A673 (cell line): ENCODE data around the gene EDEM1. TPM values are rescaled to one million over a fixed set of nuclear protein-coding genes. Genes with fewer than 3 reads are reported as not detected.

Experiments
- BruUV-seq: library from RNA; stranded (reverse); fragments of 400-500 nt; replicated peaks from 2 replicates; lab custom pipeline; 2021; lab: Mats Ljungman, UMichigan
- CTCF ChIA-PET: fragments of 300-600 bp; sonication (Branson Sonifier 250); formaldehyde crosslinking; loops from one replicate; lab custom pipeline; 2022; ENCODE audit warnings: antibody characterized with exemption; lab: Charles Lee
- POLR2A ChIA-PET: fragments of 300-600 bp; sonication (Branson Sonifier 250); formaldehyde crosslinking; loops from one replicate; lab custom pipeline; 2022; ENCODE audit warnings: antibody characterized with exemption; ENCODE audit not compliant: low non-redundant PET; lab: Charles Lee
- DNase-seq: peaks from one replicate; pipeline ENCODE4 v3.0.0-alpha.2; 2015; ENCODE audit warnings: low spot score
- H3K27ac ChIP-seq: fragments of 200-600 bp; sonication (generic); 2 replicates; pipeline ENCODE4 v1.5.1; 2016; ENCODE audit warnings: mixed run types, low read depth, mild to moderate bottlenecking, mixed read lengths, antibody characterized with exemption, low read length; ENCODE audit not compliant: poor library complexity, severe bottlenecking
- H3K27me3 ChIP-seq: fragments of 200-600 bp; sonication (generic); replicated peaks from 2 replicates; pipeline ENCODE4 v1.6.1; 2017; ENCODE audit warnings: mixed run types, low read depth, mild to moderate bottlenecking, mixed read lengths, antibody characterized with exemption, low read length; ENCODE audit not compliant: insufficient read depth, poor library complexity
- H3K36me3 ChIP-seq: fragments of 200-600 bp; sonication (generic); 2 replicates; pipeline ENCODE4 v1.6.1; 2016; ENCODE audit warnings: mixed run types, mild to moderate bottlenecking, mixed read lengths, antibody characterized with exemption, low read length; ENCODE audit not compliant: insufficient read depth, poor library complexity, severe bottlenecking
- H3K4me1 ChIP-seq: fragments of 200-600 bp; sonication (generic); 2 replicates; pipeline ENCODE4 v1.6.1; 2017; ENCODE audit warnings: mixed run types, mild to moderate bottlenecking, mixed read lengths, antibody characterized with exemption, low read length; ENCODE audit not compliant: insufficient read depth, poor library complexity, severe bottlenecking
- H3K4me3 ChIP-seq: fragments of 200-600 bp; sonication (generic); 2 replicates; pipeline ENCODE4 v1.5.1; 2016; ENCODE audit warnings: low read depth, mixed run types, mild to moderate bottlenecking, mixed read lengths, low read length; ENCODE audit not compliant: poor library complexity, severe bottlenecking
- H3K9me3 ChIP-seq: fragments of 200-600 bp; sonication (generic); 2 replicates; pipeline ENCODE4 v1.6.1; 2016; ENCODE audit warnings: mixed run types, low read depth, mild to moderate bottlenecking, mixed read lengths, antibody characterized with exemption, low read length; ENCODE audit not compliant: poor library complexity, severe bottlenecking
- EZH2 ChIP-seq: fragments of 200-600 bp; sonication (generic); IDR thresholded peaks from 2 replicates; pipeline ENCODE4 v1.6.1; 2017; ENCODE audit warnings: borderline replicate concordance, low read depth, mild to moderate bottlenecking, mixed read lengths, antibody characterized with exemption, low read length; ENCODE audit not compliant: poor library complexity, severe bottlenecking
- intact Hi-C: fragments of 100-400 bp; cut with micrococcal nuclease; formaldehyde crosslinking; loops from one replicate; pipeline ENCODE4 v1.10.0; 2022; ENCODE audit not compliant: unreplicated experiment
- total RNA-seq: library from RNA; stranded (reverse); gene quantifications from 2 replicates; pipeline ENCODE4 v1.2.3, GENCODE V29; 2021
- TF ChIP-seq, protein P1 (sequence below): fragments of 300-800, 200-600 bp; sonication (generic); conservative IDR thresholded peaks from 2 replicates; pipeline ENCODE4 v1.5.1; 2017; ENCODE audit warnings: low read depth, mild to moderate bottlenecking, antibody characterized with exemption, low read length, moderate library complexity, mixed read lengths

Gene EDEM1
- total RNA-seq, 1 experiment from 2014 or later: 32.1 TPM

DNA sequence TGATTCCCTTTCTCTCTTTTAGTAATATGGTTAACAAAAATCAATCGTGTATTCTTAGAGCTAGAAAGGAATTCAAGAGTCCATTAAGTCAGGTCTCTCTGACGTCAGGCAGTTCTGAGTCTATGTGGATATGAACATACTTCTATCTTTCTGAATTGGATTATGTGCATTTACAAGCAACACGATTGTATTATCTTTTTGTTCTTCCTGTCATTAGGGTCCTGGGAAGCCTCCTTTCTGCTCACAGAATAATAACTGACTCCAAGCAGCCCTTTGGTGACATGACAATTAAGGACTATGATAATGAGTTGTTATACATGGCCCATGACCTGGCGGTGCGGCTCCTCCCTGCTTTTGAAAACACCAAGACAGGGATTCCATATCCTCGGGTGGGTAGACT is 14.0 kb downstream of the EDEM1 start:
- peak overlapping the region; percentile 84 for H3K27ac ChIP-seq
- no peak overlapping the region for H3K4me3 ChIP-seq
- no TSS peak for BruUV-seq
- intact Hi-C loops: no loop called here
- ChIA-PET POLR2A (no interaction called here), CTCF (interaction anchor here (0.6 kb wide), 1 partner anchor 44 kb away, joined by 3 read pairs; no protein-coding TSS in a partner anchor)
- no peak for TF ChIP-seq EZH2
- TF ChIP-seq, protein P1, sequence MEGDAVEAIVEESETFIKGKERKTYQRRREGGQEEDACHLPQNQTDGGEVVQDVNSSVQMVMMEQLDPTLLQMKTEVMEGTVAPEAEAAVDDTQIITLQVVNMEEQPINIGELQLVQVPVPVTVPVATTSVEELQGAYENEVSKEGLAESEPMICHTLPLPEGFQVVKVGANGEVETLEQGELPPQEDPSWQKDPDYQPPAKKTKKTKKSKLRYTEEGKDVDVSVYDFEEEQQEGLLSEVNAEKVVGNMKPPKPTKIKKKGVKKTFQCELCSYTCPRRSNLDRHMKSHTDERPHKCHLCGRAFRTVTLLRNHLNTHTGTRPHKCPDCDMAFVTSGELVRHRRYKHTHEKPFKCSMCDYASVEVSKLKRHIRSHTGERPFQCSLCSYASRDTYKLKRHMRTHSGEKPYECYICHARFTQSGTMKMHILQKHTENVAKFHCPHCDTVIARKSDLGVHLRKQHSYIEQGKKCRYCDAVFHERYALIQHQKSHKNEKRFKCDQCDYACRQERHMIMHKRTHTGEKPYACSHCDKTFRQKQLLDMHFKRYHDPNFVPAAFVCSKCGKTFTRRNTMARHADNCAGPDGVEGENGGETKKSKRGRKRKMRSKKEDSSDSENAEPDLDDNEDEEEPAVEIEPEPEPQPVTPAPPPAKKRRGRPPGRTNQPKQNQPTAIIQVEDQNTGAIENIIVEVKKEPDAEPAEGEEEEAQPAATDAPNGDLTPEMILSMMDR: no peak
- H3K36me3 ChIP-seq: peaks cover 65% of the 10 kb centered on the region
- no peaks in the 10 kb centered on the region for H3K27me3 ChIP-seq
- peaks cover 48% of the 10 kb centered on the region for H3K4me1 ChIP-seq
- H3K9me3 ChIP-seq: no peaks in the 10 kb centered on the region
- DNase-seq: peak; percentile 22

DNA sequence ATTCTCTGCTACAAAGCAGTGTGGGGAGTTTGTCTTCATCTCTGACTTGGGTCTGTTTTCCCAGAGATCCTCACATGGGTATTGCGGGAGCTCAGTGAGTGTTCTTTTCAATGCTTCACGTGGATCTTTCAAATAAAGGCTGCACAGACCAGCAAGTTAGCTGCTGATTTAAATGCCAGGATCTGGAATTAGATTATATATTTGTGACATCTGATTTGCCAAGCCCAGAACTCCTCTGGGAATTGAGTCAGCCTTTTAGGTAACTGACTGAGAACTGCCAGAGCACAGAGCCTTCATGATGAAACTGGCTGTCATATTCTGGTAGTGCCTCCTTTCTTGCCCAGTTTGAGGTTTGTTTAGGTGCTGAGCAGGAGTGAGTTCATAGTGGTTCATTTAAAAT is 14.7 kb downstream of the EDEM1 start:
- ChIA-PET CTCF (no interaction called here), POLR2A (no interaction called here)
- Histone ChIP-seq H3K9me3 (no peaks in the 10 kb centered on the region), H3K27me3 (no peaks in the 10 kb centered on the region), H3K4me1 (peaks cover 42% of the 10 kb centered on the region), H3K4me3 (no peak overlapping the region), H3K36me3 (peaks cover 72% of the 10 kb centered on the region), H3K27ac (peak overlapping the region; percentile 84)
- TF ChIP-seq, protein P1: no peak
- no peak for TF ChIP-seq EZH2
- BruUV-seq: no TSS peak
- intact Hi-C loops: no loop called here
- DNase-seq: peak; percentile 71

DNA sequence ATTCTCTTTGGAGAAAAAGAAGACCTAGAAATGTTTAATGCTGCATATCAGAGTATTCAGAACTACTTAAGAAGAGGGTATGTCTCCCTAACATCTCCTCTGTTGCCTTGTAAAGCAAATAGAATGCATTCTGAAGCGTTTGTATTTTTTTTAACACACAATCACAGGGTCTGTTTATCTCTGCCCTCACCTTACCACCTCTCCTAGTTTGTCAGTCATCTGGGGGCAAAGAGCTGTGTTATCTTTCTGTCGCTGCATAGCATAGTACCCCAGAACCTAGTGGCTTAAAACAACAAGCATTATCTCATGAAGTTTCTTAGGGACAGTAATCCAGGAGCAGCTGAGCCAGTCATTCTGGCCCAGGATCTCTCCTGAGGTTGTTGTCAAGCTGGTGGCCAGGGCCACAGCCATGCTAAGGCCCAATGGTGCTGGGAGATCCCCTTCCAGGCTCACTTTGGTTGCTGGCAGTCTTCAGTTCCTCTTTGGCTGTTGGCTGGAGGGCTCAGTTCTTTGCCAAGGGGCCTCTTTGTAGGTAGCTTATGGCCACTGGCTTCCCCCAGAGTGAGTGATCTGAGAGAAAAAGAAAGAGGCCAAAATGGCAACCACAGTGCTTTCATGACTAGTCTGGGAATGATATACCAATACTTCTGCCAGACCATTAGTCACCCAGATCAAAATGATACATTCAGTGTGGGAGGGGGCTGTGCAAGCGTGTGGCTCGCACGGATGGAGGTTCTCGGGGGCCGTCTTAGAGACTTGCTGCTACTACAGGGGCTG is 17.8 kb downstream of the EDEM1 start:
- no peak overlapping the region for H3K27ac ChIP-seq
- CTCF ChIA-PET: interaction anchor here (0.6 kb wide), 1 partner anchor 11 kb away, joined by 4 read pairs; no protein-coding TSS in a partner anchor

More for the DNA sequence above, 17.8 kb downstream of the EDEM1 start:
- DNase-seq: no peak
- Histone ChIP-seq H3K27me3 (no peaks in the 10 kb centered on the region), H3K4me1 (peaks cover 20% of the 10 kb centered on the region), H3K9me3 (no peaks in the 10 kb centered on the region), H3K36me3 (peaks cover 90% of the 10 kb centered on the region), H3K4me3 (no peak overlapping the region)
- TF ChIP-seq, protein P1: no peak
- TF ChIP-seq EZH2: no peak
- intact Hi-C loops: no loop called here
- BruUV-seq: no TSS peak
- POLR2A ChIA-PET: no interaction called here
